GM23248 (cell line): ENCODE measurements around the gene LATS1.

ENCODE experiments used
- EZH2 ChIP-seq: fragments of 200-600 bp; sonication (generic); IDR thresholded peaks from 2 replicates; pipeline ENCODE4 v1.6.1; 2018; ENCODE audit warnings: antibody characterized with exemption, mild to moderate bottlenecking; ENCODE audit not compliant: insufficient read depth, poor library complexity, severe bottlenecking
- EZH2phosphoT487 ChIP-seq: fragments of 200-600 bp; sonication (generic); IDR thresholded peaks from 2 replicates; pipeline ENCODE4 v1.6.1; 2018; ENCODE audit warnings: antibody characterized with exemption, moderate library complexity, mild to moderate bottlenecking, low read depth; ENCODE audit not compliant: insufficient read depth

DNA sequence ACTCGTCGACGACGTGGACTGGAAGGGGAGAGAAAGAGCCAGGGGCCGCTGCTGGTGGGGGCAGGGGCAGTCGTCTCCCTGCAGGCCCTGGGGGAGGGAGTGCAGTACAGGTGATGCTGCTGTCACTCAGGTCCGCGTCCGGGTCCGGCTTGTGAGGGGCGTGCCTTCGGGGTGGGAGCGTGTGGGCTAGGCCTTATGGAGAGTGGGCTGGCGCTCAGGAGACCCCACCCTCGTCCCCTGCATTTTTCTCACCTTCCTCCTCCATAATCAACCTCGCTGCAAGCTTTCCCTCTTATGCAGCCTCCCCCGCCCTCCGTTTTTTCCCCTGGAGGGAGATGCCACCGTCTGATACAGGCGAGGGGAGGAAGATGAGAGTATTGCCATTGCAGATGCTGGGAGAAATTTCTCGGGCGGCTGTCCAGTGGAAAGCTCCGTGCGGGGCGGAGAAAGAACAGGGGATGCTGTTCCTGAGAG lies 32.3 kb upstream of the LATS1 start:
- no peak for TF ChIP-seq EZH2
- no peak for TF ChIP-seq EZH2phosphoT487
